GM19452 (cell line): ENCODE results near the gene COPE.

Experiments used
- ATAC-seq: cut with Tn5 transposase; IDR thresholded peaks from one replicate; pipeline ENCODE4 v1.9.1; 2021; ENCODE audit not compliant: unreplicated experiment

COPE gene

GRCh38 chr19:18868380-18869022 lies 50.7 kb downstream of the COPE start:
- no peak for ATAC-seq

GRCh38 chr19:18867751-18868150 lies 51.4 kb downstream of the COPE start:
- ATAC-seq = no peak

- no peak for ATAC-seq
Observed at GRCh38 chr19:18867199-18867598, 52.0 kb downstream of the COPE start.

- no peak for ATAC-seq
Observed at GRCh38 chr19:18866800-18867123, 52.4 kb downstream of the COPE start.

- no peak for ATAC-seq
Observed at GRCh38 chr19:18865973-18866799, 53.0 kb downstream of the COPE start.

- ATAC-seq = no peak
Observed at GRCh38 chr19:18865106-18865972, 53.8 kb downstream of the COPE start.

GRCh38 chr19:18863843-18864362 lies 55.3 kb downstream of the COPE start:
- ATAC-seq = no peak

- no peak for ATAC-seq
Observed at GRCh38 chr19:18862976-18863842, 56.0 kb downstream of the COPE start.

GRCh38 chr19:18861917-18862316 lies 57.3 kb downstream of the COPE start:
- ATAC-seq = no peak

GRCh38 chr19:18861235-18861634 lies 58.0 kb downstream of the COPE start:
- peak; percentile 51 for ATAC-seq

GRCh38 chr19:18860725-18861124 lies 58.5 kb downstream of the COPE start:
- no peak for ATAC-seq

GRCh38 chr19:18860302-18860700 lies 58.9 kb downstream of the COPE start:
- ATAC-seq = no peak

- no peak for ATAC-seq
Observed at GRCh38 chr19:18859676-18860301, 59.4 kb downstream of the COPE start.

- no peak for ATAC-seq
Observed at GRCh38 chr19:18858906-18859646, 60.1 kb downstream of the COPE start.

GRCh38 chr19:18857223-18857622 lies 62.0 kb downstream of the COPE start:
- ATAC-seq = no peak

- ATAC-seq = no peak
Observed at GRCh38 chr19:18856385-18857126, 62.6 kb downstream of the COPE start.

- ATAC-seq = no peak
Observed at GRCh38 chr19:18855647-18856384, 63.4 kb downstream of the COPE start.

GRCh38 chr19:18854982-18855381 lies 64.2 kb downstream of the COPE start:
- ATAC-seq = no peak
